Liver (tissue), 3 donors: ENCODE results near the gene BEST1.

Source experiments
- CTCF ChIP-seq: fragments of 150-350 bp; IDR thresholded peaks from 2 replicates; pipeline ENCODE4 v1.5.1; 2017; ENCODE audit warnings: improper control_type of control experiment, low read depth, low read length; ENCODE audit not compliant: missing input control
- EGR1 ChIP-seq, 2 donors: IDR thresholded peaks; 2 replicates each; pipeline ENCODE4 v1.6.1; 2016 to 2018; ENCODE audit warnings: antibody characterized with exemption in 2 of 2, low read depth in 2 of 2
- HNF4G ChIP-seq: IDR thresholded peaks from 2 replicates; pipeline ENCODE4 v1.6.1; 2016; ENCODE audit warnings: antibody characterized with exemption
- REST ChIP-seq: IDR thresholded peaks from 2 replicates; pipeline ENCODE4 v1.6.1; 2016; ENCODE audit warnings: antibody characterized with exemption, mild to moderate bottlenecking
- YY1 ChIP-seq: IDR thresholded peaks from 2 replicates; pipeline ENCODE4 v1.6.1; 2016; ENCODE audit warnings: antibody characterized with exemption, mild to moderate bottlenecking
- donor health status: healthy.
- donor health status: healthy.

GRCh38 chr11:61972112-61972671 lies 22.0 kb downstream of the BEST1 start:
- peak; percentile 59 for TF ChIP-seq HNF4G
- TF ChIP-seq CTCF, result no peak
- TF ChIP-seq EGR1 (IDR thresholded peaks at IDR 0.05; ENCODE audit: low read depth in 2 of 2), result no peak
- no peak for TF ChIP-seq YY1
- no peak for TF ChIP-seq REST
